H4 (cell line): Measurements from ENCODE around the gene NUDT2. TPM values are rescaled to one million over a fixed set of nuclear protein-coding genes. Genes with fewer than 3 reads are reported as not detected.
"Not testable (repeated sequence)": the region's sequence is repeated elsewhere in the genome, so short reads cannot be mapped to it uniquely, and the experiment has no call there.

ENCODE experiments used
- DNase-seq: peaks from one replicate; pipeline ENCODE4 v3.0.0-alpha.2; 2015; ENCODE audit warnings: low spot score
- total RNA-seq: library from RNA; depleted of rRNA; stranded (reverse); fragments of >200 nt; shearing (Covaris generic); gene quantifications from 2 replicates; pipeline ENCODE4 v1.2.3, GENCODE V29; 2014; rRNA removed

Gene NUDT2
- 71.9 and 75.3 TPM in 2 replicates for total RNA-seq

DNA sequence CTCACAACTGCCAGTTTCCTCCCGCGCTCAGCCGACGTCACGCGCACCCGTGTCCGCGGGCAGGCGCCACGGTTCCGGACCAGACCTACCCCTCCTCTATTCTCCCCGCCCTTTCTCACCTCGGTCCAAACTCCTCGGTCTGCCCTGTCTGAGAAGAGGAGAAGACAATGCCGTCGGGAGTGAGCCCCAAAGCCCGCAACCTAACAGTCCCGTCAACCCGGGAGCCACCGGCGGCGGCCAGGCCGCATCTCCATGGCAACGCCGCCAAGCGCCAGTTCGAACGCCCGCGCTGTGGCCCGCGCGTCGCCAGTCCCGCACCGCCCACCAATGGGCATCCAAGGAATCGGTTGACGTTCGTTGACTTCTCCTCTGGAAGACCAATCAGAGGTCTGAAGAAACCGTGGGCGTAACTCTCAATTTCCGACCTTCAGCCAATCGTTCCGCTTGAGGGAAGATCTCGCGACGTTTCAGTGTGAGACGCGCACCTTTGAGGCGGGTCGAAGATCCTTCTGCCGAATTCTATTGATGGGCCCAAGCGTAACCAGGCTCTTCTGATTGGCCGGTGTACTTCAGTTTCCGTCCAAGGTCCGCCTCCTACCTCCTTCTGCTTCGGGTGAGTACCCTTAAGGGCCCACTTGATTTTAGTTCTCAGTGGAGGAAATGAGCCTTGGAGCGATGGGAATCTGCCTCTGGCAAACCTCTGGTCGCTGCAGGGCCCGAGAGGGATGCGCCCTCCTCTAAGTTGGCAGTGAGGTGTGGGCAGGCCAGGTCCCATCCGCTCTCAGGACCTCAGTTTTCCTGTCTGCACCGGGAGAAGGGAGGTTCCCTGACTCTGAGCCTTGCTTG lies at the start of gene NUDT2, which contains the start of gene KIF24:
NUDT2 (plus strand) TSS at position 583 of the 846 bp plus-strand sequence. CDS start 9,471 bp downstream, outside the sequence.
KIF24 (minus strand) TSS at position 282 of the 846 bp plus-strand sequence. CDS start 17,922 bp downstream, outside the sequence.
- peak; percentile 100 for DNase-seq

DNA sequence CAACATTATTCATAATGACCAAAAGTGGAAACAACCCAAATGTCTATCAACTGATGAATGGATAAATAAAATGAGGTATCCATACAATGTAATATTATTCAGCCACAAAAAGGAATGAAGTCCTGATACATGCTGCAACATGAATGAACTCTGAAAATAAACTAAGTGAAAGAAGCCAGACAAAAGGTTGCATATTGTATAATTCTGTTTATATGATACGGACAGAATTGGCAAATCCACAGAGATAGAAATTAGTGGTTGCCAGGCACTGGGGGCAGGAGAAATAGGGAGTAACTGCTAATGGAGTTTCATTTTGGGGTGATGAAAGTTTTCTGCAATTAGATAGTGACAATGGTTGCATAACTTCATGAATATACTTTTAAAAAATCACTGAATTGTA lies 47.3 kb upstream of the NUDT2 start:
- DNase-seq = no peak

DNA sequence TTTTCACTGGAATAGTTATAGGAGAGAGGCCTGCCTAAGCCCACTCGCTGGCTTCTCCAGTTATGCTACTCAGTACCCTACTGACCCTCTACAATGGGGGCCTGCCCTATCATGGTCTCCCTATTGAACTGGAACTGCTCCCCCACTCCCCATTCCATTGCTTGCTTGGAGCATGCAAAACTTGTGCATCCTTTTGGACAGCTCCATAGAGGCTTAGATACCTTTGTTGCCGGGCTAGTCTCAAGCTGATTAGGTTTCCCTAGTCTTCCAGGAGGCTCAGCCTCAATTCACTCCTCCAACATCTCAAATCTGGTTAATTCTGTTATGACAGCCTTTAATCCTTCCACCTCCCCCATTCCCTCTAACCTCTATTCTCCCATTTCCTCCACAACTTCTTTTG lies 40.2 kb upstream of the NUDT2 start:
- no peak for DNase-seq

DNA sequence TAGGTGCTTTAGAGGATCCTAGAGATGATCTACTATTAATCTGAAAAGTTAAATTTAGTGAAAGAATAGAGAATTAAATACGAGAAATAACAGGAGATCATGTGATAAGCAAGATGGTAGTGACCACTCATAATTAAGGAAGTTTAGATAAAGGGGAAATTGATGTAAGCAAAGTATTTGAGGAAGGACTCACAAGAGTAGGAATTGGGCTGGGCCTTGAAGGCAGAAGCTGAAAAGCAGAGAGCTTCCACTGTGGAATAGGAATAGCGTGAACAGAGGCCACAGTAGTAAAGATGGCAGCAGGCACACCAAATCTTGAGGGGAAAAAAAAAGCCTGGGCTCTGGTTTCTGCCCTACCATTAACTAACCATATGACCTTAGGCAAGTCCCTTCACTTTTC lies 38.3 kb upstream of the NUDT2 start:
- no peak for DNase-seq

DNA sequence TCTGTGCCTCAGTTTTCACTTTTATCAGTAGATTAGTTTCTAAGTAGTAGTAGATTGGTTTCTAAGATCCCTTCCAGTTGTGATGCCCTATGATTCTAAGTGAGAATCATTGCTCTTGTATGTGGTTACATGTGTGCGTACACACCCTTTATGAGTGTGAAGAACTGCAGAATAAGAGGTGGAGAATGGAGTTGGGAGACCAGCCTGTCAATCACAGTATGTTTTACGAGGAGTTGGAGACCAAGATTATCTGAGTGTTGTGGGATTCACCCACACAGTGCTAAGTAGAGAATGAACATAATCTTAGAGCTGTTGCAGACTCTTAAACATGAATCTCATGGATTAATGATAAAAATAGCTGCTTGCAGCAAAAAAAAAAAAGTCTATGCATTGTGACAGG lies 37.9 kb upstream of the NUDT2 start:
- no peak for DNase-seq

DNA sequence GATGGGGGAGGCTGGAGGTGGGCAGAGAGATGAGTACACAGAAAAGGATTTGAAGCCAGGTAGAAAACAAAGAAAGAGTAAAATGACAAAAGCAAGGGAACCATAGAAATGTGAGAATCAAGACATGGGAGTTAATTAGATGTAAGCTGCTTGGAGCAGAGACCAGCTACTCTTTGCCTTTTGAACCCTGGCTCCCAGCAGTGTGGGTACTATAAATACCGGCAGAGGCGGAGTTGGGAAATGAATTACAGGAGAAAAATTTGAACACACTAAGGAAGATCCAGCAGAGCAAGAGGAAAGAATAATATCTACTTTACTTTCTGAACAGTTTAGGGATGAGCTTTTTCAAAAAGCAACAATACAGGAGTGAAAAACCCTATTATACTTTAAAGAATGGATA lies 36.8 kb upstream of the NUDT2 start:
- no peak for DNase-seq

DNA sequence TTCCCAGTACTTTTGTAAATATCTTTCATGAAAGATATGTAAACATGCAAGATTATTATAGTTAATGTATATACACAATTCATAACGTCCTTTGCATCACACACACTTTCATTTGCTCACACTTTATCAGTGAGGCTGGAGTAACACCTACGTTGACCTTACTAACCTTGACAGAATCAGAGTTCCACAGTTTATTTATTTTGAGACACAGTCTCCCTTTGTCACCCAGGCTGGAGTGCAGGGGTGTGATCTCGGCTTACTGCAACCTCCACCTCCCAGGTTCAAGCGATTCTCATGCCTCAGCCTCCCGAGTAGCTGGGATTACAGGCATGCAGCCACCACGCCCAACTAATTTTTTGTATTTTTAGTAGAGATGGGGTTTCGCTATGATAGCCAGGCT lies 28.3 kb upstream of the NUDT2 start:
- not testable (repeated sequence) for DNase-seq

DNA sequence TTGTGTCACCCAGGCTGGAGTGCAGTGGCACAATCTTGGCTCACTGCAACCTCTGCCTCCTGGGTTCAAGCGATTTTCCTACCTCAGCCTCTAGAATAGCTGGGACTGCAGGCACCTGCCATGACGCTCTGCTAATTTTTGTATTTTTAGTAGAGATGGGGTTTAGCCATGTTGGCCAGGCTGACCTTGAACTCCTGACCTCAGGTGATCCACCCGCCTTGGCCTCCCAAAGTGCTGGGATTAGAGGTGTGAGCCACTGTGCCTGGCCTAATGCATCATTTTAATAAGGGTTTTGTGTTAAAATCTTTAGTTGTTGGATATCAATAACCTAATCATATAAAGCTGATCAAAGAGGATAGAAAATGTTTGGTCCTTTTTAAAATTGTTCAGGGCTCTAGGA lies 21.1 kb upstream of the NUDT2 start:
- not testable (repeated sequence) for DNase-seq

DNA sequence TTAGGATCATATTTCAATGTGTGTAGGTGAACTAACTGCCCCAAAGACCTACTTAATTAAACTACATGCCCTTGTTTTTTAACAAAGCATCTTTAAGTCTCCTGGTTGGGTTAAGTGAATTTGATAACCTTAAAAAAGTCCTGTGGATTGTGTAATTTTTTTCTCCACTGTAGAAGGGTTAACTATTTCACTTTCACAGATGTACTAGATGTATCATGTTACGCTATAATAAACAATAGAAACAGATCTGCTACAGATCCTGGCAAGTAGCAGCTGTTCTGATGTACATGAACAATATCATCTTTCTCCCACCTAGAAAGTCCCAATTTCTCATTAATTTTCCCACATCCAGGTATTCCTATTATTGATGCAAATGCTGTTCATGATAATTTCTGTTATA lies 19.2 kb upstream of the NUDT2 start:
- peak; percentile 33 for DNase-seq

DNA sequence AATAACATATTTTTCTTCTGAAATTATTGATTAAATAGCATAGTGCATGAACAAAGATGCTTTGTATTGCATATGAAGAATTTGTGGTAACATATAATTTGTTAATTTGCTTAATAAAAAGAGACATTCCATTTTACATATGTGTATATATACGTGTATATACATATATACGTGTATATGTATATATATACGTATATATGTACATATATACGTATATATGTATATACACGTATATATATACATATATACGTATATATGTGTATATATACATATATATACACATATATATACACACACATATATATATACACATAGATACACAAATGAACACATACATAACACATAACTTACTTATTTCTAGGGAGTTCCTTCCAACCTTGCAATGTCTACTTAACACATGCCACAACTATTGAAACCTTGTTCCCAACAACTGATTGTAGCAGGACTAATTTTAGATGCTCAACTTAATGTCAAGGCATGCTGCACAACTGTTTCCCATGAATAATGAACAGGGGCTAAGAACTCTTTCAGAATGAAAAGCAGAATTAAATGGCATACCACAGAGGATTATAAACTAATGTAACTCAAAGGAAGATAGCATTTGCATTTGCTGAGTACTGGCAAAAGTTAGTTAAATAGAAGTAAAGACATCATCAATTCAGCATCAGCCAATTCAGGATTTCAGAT lies 17.7 kb upstream of the NUDT2 start:
- no peak for DNase-seq

DNA sequence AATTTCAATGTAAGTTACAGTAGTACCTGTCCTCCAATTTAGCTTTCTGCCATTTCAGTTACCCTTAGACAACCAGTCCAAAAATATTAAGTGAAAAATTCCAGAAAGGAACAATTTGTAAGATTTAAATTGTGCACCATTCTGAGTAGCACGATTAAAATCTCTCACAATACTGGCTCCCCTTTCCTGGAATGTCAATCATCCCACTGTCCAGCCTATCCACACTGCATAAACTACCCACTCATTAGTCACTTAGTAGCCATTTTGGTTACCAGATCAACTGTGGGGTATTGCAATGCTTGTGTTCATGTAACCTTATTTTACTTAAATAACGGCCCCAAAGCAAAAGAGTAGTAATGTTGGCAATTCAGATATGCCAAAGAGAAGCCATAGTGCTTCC lies 11.9 kb upstream of the NUDT2 start:
- DNase-seq = no peak

DNA sequence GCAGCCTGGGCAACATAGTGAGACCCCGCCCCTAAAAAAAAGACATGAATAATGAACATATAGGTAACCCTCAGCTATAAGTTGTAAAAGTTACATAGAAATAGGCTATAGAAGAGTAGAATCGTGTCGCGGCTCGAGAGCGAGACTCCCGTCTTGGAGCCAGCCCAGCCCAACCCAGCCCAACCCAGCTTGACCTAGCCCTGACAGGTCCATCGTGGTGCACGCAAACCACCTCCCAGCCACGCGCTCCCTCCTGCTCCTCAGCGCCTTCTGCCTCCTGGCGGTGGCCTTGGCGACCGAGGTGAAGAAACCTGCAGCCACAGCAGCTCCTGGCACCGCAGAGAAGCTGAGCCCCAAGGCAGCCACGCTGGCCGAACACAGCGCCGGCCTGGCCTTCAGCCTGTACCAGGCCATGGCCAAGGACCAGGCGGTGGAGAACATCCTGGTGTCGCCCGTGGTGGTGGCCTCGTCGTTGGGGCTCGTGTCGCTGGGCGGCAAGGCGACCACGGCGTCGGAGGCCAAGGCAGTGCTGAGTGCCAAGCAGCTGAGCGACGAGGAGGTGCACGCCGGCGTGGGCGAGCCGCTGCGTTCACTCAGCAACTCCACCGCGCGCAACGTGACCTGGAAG lies 11.1 kb upstream of the NUDT2 start:
- no peak for DNase-seq

DNA sequence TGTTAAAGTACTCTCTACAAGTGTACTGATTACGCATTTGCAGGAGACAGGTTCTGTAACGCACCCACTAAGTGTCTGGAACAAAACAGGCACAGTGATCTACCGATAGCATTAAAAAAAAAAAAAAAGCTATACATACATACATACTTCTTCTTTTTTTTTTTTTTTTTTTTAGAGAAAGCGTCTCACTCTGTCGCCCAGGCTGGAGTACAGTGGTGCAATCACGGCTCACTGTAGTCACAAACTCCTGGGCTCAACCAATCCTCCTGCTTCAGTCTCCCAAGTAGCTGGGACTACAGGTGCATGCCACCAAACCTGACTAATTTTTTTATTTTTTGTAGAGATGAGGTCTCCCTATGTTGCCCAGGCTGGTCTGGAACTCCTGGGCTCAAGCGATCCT lies 7.9 kb upstream of the NUDT2 start:
- no peak for DNase-seq

DNA sequence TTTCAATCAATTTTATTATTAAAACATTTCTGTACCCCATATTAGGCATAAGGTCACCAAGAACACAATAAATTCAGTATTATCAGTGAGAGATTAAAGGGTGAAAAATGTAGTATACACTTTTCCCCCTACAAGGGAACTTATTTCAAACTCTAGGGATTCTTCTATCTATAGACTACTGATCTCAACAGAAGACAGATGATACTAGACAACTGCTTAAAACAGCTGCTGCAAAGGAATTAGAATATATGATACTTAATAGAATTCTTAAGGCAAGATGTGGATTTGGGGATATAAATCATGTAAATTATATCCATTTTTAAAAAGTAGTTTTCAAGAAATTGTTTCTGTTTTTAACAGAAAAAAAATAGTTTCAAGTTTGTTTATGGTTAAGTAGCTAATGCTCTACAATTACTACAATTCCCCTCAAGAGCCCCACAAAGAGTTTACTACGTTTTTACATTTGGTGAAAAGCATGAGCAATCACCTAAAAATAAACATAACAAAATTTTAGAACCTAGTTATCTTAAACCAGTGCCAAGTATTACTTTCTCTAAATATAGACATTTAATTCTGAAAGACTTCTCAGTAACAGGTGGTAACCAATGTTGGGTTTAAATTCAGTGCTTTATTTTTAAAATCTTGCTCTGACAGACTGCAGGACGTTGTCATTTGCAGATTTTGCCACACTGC lies 6.3 kb upstream of the NUDT2 start:
- DNase-seq = no peak

DNA sequence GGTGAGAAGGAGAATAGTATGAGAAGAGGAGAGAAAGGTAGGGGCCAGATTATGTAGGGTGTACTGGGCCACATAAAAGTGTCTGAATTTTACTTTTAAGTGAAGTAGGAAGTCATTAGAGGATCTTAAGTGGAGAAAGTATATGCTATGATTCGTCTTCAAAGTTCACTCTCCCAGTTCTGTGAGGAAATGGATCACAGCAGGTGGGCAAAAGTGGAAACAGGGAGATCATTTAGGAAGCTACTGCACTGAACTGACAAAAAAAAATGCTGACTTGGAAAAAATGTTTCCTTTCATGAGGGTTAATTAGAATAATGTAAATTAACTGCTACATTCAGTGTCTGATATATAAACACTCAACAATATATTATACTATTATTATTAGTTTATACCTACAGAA lies 2.7 kb upstream of the NUDT2 start:
- DNase-seq = no peak

DNA sequence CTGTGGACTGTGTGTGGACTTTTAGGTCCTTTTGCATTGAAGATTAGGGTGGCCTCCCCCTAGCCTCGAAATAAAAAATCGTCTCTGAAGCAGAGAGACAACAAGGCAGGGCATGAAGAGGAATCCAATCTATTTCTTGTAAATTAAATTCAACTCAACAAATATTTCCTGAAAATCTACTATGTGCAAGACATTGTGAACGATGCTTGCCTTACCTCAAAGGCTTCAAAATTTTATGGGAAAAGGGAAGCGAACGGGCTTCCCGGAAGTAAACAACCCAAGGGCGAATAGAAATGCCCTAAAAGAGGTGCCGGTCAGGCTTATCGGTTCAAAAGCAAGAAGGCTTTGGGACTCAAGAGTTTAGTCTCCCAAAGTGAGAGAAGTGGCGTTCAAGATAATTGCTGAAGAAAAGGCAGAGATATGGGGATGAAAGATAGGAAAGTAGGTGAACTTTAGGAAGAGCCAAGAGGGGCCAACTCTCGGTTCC lies 826 bp upstream of the NUDT2 start:
- no peak for DNase-seq

DNA sequence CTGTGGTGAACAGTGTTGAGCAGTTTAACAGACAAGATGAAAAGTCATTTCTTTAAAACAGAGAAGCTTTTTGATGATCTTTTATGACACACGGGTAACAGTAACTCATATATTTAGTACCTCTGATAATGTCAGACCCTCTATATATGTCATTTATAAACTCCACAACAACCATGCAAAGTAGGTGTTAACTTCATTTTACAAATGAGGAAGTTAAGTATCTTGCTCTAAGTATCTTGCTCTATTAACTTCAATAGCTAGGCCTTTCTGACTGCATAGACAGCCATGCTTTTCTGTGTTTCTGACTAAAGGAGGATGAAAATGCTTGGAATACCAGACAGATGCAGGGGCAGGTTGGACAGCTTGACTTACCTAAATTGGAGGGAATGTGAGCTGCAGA lies 1.8 kb downstream of the NUDT2 start:
- no peak for DNase-seq

DNA sequence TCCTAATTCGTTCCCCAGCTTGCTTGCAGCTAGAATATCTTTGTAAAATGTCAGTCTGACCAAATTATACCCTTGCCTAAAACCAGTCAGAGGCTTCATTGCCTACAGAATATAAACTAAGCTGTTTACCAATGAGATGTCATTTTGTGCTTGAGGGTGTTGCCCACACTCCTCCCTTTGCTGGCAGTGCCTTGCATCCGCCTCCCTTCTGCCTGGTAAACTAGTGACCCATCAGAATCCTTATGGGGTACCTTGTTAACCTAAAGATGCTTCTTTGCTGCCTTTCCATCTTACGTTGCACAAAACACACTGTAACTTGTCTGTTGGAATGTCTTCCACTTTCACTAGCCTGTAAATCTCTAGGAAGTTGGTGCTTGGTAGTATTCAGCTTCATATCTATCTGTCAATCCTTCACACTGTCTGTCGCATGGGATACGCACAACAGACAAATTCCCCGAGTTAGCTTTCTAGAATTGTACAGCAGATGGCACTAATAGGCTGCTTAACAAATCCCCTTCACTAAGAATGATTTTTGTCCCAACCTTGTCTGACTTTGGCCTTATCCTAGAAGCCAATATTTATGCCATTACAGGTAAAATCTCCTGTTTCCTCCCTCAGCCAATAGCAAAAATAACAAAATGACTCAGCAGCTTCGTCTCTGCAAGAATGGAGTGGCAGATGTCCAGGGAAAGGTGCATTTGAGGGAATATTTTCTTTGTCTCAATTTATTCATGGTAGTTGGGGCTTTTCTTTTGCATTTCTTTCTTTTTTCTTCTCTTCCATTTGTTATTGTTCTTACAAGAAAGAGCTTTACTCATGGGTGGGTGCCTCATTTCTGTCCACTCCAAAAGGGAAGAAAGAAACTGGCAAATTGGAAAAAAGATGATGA lies 3.0 kb downstream of the NUDT2 start:
- peak; percentile 47 for DNase-seq

DNA sequence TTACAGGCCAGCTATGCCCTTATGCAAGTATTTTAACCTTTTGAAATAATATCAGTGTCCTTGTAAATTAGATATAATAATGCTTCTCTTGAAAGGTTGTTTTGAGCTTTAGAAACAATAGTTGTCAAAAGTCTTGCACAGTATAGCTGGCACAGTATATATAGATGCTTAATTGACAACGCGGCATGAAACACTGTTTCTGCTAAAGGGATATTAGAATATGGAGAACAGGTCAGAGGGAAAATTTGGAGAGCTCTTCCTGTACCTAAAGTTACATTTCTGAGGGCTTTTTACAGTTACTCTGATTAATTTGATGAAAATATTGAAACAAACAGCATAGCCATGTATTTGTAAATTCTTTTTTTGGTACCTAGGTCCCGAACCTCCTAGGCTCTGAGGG lies 4.5 kb downstream of the NUDT2 start:
- DNase-seq = no peak

DNA sequence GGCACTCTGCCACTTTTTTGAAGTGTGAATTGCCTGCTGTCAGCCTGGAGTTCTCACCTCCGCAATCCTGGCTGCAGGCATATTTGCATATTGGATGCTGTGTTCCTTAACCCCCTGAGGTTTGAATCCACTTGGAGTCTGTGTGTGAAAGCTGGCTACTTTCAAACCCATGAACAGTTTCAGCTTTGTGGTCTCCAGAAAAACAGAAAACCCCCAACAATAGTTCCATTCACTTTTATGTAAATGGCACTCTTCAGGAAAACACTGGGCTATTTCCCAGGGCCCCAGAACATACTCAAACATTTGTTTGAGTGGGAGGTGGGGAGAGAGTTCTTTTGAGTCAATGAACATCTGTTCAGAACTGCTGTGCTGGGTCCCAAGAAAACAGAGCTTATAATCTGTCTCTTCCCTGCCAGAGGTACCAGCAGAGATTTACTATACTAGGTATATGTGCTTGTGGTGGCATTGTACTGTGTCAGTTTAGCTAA lies 5.0 kb downstream of the NUDT2 start:
- DNase-seq = no peak

DNA sequence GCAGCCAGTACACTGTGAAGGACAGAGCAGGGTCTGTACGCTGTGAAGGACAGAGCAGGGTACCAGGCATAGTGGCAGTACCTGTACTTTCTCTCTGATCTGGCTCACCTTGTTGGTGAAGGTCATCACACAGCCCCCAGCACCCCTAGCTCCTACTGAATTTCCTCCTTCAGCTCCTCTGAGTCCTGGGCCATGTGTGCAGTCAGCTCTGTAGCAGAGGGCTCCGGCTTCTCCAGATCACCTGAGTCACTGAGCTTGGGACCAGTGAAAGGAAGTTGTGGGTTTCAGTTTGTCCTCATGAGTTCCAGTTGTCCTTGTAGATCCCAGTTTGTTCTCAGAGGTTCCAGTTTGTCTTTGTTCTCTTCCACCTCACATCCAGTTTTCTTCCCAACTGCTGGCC lies 5.5 kb downstream of the NUDT2 start:
- DNase-seq = no peak
